HCT116 (cell line): Measurements from ENCODE around the gene EDNRA. TPM values are rescaled to one million over a fixed set of nuclear protein-coding genes. Genes with fewer than 3 reads are reported as not detected.

Source experiments
- ATAC-seq: fragments of 200-7000 bp; cut with Tn5 transposase; 2 replicates; pipeline ENCODE4 v1.9.1; 2020; ENCODE audit warnings: mild to moderate bottlenecking, moderate library complexity
- BruUV-seq: library from RNA; stranded (reverse); fragments of 400-500 nt; replicated peaks from 2 replicates; lab custom pipeline; 2021; lab: Mats Ljungman, UMichigan
- CTCF ChIA-PET: fragments of 300-600 bp; sonication (Branson Sonifier 250); formaldehyde crosslinking; loops from one replicate; lab custom pipeline; 2021; ENCODE audit warnings: antibody characterized with exemption; lab: Charles Lee
- POLR2A ChIA-PET: fragments of 300-600, 350-600 bp; sonication (Branson Sonifier 250); formaldehyde crosslinking; loops from one replicate; lab custom pipeline; 2021; ENCODE audit warnings: antibody characterized with exemption; lab: Charles Lee
- RAD21 ChIA-PET, 2 experiments: fragments of 300-600 bp; sonication (Branson Sonifier 250); formaldehyde crosslinking; loops; one replicate each; lab custom pipeline; 2023; ENCODE audit warnings: low total read pairs in 2 of 2; ENCODE audit not compliant: uncharacterized antibody in 2 of 2, unreplicated experiment in 2 of 2, low non-redundant PET in 1 of 2; lab: Charles Lee
- DNase-seq: peaks from one replicate; pipeline ENCODE4 v3.0.0-alpha.2; 2010; ENCODE audit warnings: low read depth, low spot score
- H2AFZ ChIP-seq: fragments of 200-600 bp; shearing (Covaris generic), sonication (generic); 2 replicates; pipeline ENCODE4 v1.6.1; 2017; ENCODE audit warnings: low read depth, mixed run types, mixed read lengths, antibody characterized with exemption, low read length; ENCODE audit not compliant: poor library complexity, severe bottlenecking
- H3K27ac ChIP-seq: 2 replicates; pipeline ENCODE4 v1.5.1; 2012; ENCODE audit warnings: low read depth, low read length
- H3K27me3 ChIP-seq: fragments of 200-600 bp; sonication (generic); 2 replicates; pipeline ENCODE4 v1.6.1; 2016; ENCODE audit warnings: mixed run types, low read length, mixed read lengths; ENCODE audit not compliant: insufficient read depth
- H3K36me3 ChIP-seq, 2 experiments: fragments of 200-500 bp in 1 of 2; fragments of 200-600 bp in 1 of 2; sonication (Bioruptor generic) in 1 of 2; sonication (generic) in 1 of 2; 2 replicates each; pipeline versions ENCODE4 v1.5.1 to v1.6.1; 2014 to 2016; ENCODE audit warnings: low read length in 2 of 2, inconsistent platforms in 1 of 2, mixed read lengths in 1 of 2, mixed run types in 1 of 2; ENCODE audit not compliant: insufficient read depth in 2 of 2, control insufficient read depth in 1 of 2
- H3K4me1 ChIP-seq, 2 experiments: fragments of 200-600 bp in 1 of 2; sonication (generic) in 1 of 2; 2 replicates each; pipeline versions ENCODE4 v1.5.1 to v1.6.1; 2012 to 2017; ENCODE audit warnings: low read length in 2 of 2, inconsistent platforms in 1 of 2, mild to moderate bottlenecking in 1 of 2, mixed read lengths in 1 of 2, mixed run types in 1 of 2, moderate library complexity in 1 of 2; ENCODE audit not compliant: insufficient read depth in 2 of 2, control insufficient read depth in 1 of 2
- H3K4me2 ChIP-seq: fragments of 200-600 bp; sonication (generic); 2 replicates; pipeline ENCODE4 v1.6.1; 2017; ENCODE audit warnings: mixed run types, low read length, mixed read lengths
- H3K4me3 ChIP-seq, 2 experiments: fragments of 200-600 bp in 1 of 2; sonication (generic) in 1 of 2; replicated peaks in 1 of 2; 2 replicates each; pipeline ENCODE4 v1.5.1; 2011 to 2016; ENCODE audit warnings: low read length in 2 of 2, control low read depth in 1 of 2, low read depth in 1 of 2, mild to moderate bottlenecking in 1 of 2, mixed read lengths in 1 of 2, mixed run types in 1 of 2
- H3K79me2 ChIP-seq: fragments of 200-600 bp; sonication (generic); 2 replicates; pipeline ENCODE4 v1.6.1; 2017; ENCODE audit warnings: mild to moderate bottlenecking, mixed run types, low read length, moderate library complexity, mixed read lengths; ENCODE audit not compliant: insufficient read depth
- H3K9ac ChIP-seq: fragments of 200-600 bp; sonication (generic); 2 replicates; pipeline ENCODE4 v1.6.1; 2016; ENCODE audit warnings: low read length, mixed read lengths
- H3K9me2 ChIP-seq: fragments of 200-600 bp; sonication (generic), shearing (Covaris generic); 2 replicates; pipeline ENCODE4 v1.6.1; 2017; ENCODE audit warnings: mixed run types, mild to moderate bottlenecking, moderate library complexity; ENCODE audit not compliant: insufficient read depth
- H3K9me3 ChIP-seq, 2 experiments: fragments of 200-500 bp in 1 of 2; fragments of 200-600 bp in 1 of 2; sonication (Bioruptor generic) in 1 of 2; sonication (generic) in 1 of 2; 2 replicates each; pipeline ENCODE4 v1.6.1; 2014 to 2017; ENCODE audit warnings: low read length in 2 of 2, mixed read lengths in 2 of 2, inconsistent platforms in 1 of 2, low read depth in 1 of 2, mild to moderate bottlenecking in 1 of 2, mixed run types in 1 of 2, moderate library complexity in 1 of 2; ENCODE audit not compliant: control insufficient read depth in 1 of 2, insufficient read depth in 1 of 2
- H4K20me1 ChIP-seq: fragments of 200-600 bp; sonication (generic), shearing (Covaris generic); 2 replicates; pipeline ENCODE4 v1.6.1; 2017; ENCODE audit warnings: mixed run types, mild to moderate bottlenecking, moderate library complexity; ENCODE audit not compliant: insufficient read depth
- CBX3 ChIP-seq: IDR thresholded peaks from 2 replicates; pipeline ENCODE4 v1.6.1; 2012; ENCODE audit warnings: low read depth
- CEBPB ChIP-seq: IDR thresholded peaks from 2 replicates; pipeline ENCODE4 v1.6.1; 2012; ENCODE audit warnings: low read depth
- CTCF ChIP-seq, 3 experiments: fragments of 200-600 bp in 1 of 3; sonication (generic) in 1 of 3; IDR thresholded peaks in 2 of 3; conservative IDR thresholded peaks in 1 of 3; 2 replicates each; pipeline ENCODE4 v1.5.1; 2012 to 2017; ENCODE audit warnings: low read depth in 2 of 3, low read length in 2 of 3, antibody characterized with exemption in 1 of 3, borderline replicate concordance in 1 of 3, control low read depth in 1 of 3, mild to moderate bottlenecking in 1 of 3, mixed read lengths in 1 of 3, mixed run types in 1 of 3, moderate library complexity in 1 of 3; ENCODE audit not compliant: insufficient read depth in 1 of 3
- ELF1 ChIP-seq: IDR thresholded peaks from 2 replicates; pipeline ENCODE4 v1.6.1; 2012; ENCODE audit warnings: low read depth, borderline replicate concordance
- EZH2phosphoT487 ChIP-seq: fragments of 200-600 bp; IDR thresholded peaks from 2 replicates; pipeline ENCODE4 v1.6.1; 2018; ENCODE audit warnings: antibody characterized with exemption, borderline replicate concordance
- FOSL1 ChIP-seq: IDR thresholded peaks from 2 replicates; pipeline ENCODE4 v1.6.1; 2012; ENCODE audit warnings: low read depth
- POLR2A ChIP-seq: IDR thresholded peaks from 2 replicates; pipeline ENCODE4 v1.7.0; 2011; ENCODE audit warnings: borderline replicate concordance; ENCODE audit not compliant: insufficient read depth, insufficient read length; ENCODE audit errors: extremely low read depth
- RAD21 ChIP-seq: IDR thresholded peaks from 2 replicates; pipeline ENCODE4 v1.6.1; 2012; ENCODE audit warnings: low read depth, mild to moderate bottlenecking
- SIN3A ChIP-seq: IDR thresholded peaks from 2 replicates; pipeline ENCODE4 v1.6.1; 2012; ENCODE audit warnings: low read depth
- TCF7L2 ChIP-seq: IDR thresholded peaks from 2 replicates; pipeline ENCODE4 v1.7.0; 2011; ENCODE audit warnings: borderline replicate concordance, inconsistent platforms; ENCODE audit not compliant: insufficient read depth, insufficient read length; ENCODE audit errors: extremely low read depth
- YY1 ChIP-seq: IDR thresholded peaks from 2 replicates; pipeline ENCODE4 v1.6.1; 2011; ENCODE audit warnings: low read length, low read depth, moderate library complexity, mild to moderate bottlenecking; ENCODE audit not compliant: insufficient replicate concordance; ENCODE audit errors: extremely low read depth
- ZFX ChIP-seq: fragments of 450-650 bp; IDR thresholded peaks from 2 replicates; pipeline ENCODE4 v1.6.1; 2017
- intact Hi-C: fragments of 100-400 bp; cut with micrococcal nuclease; formaldehyde crosslinking; loops from 2 replicates; pipeline ENCODE4 v1.10.0; 2022
- total RNA-seq: library from RNA; stranded (reverse); gene quantifications from one replicate; pipeline ENCODE4 v1.2.1, GENCODE V29; 2021; ENCODE audit not compliant: unreplicated experiment
- TF ChIP-seq, protein P1 (sequence below): IDR thresholded peaks from 2 replicates; pipeline ENCODE4 v1.6.1; 2012
- TF ChIP-seq, protein P2 (sequence below): IDR thresholded peaks from 2 replicates; pipeline ENCODE4 v1.6.1; 2011; ENCODE audit warnings: mild to moderate bottlenecking, low read length, moderate library complexity; ENCODE audit not compliant: insufficient replicate concordance; ENCODE audit errors: extremely low read depth

Gene EDNRA
- total RNA-seq, 1 experiment from 2014 or later: 2.0 TPM

DNA sequence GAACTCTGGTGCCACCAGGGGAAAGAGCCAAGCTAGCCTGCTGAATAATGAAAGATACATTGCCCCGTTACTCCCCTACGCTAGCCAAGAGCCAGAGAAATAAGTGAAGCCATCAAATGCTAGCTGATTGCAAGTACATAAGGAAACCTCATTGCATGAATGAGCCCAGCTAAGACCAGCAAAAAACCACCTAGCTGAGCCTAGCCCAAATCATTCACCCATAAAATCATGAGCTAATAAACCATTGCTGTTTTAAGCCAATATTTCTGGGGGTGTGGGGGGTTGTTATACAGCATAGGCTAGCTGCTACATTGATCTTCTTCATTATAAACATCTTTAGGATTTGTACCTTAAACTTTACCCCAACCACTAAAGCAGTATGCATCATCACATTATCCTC is 15.4 kb upstream of the EDNRA start:
- ChIA-PET CTCF (no interaction called here), RAD21 (interaction anchor here in 1 of 2 experiments (0.6 kb wide), 1 partner anchor 12 kb away, joined by 3 read pairs; no protein-coding TSS in a partner anchor), POLR2A (no interaction called here)
- H3K4me2 ChIP-seq: no peak overlapping the region
- H2AFZ ChIP-seq: no peak overlapping the region
- no peak overlapping the region for H3K27ac ChIP-seq
- H4K20me1 ChIP-seq: no peaks in the 10 kb centered on the region
- H3K9me2 ChIP-seq: no peaks in the 10 kb centered on the region
- no peak for DNase-seq
- no peaks in the 10 kb centered on the region for H3K79me2 ChIP-seq
- TF ChIP-seq SIN3A (no peak), EZH2phosphoT487 (no peak), CBX3 (no peak), POLR2A (no peak), RAD21 (no peak)
- TF ChIP-seq, protein P1, sequence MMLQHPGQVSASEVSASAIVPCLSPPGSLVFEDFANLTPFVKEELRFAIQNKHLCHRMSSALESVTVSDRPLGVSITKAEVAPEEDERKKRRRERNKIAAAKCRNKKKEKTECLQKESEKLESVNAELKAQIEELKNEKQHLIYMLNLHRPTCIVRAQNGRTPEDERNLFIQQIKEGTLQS: no peak
- TF ChIP-seq, all 23 proteins: peak for 0
- Histone ChIP-seq H3K27me3 (no peaks in the 10 kb centered on the region), H3K4me1 (no peaks in the 10 kb centered on the region), H3K9me3 (no peaks in the 10 kb centered on the region), H3K9ac (no peak overlapping the region), H3K36me3 (no peaks in the 10 kb centered on the region), H3K4me3 (no peak overlapping the region)
- no peak for ATAC-seq
- intact Hi-C loops: no loop called here
- BruUV-seq: no TSS peak

DNA sequence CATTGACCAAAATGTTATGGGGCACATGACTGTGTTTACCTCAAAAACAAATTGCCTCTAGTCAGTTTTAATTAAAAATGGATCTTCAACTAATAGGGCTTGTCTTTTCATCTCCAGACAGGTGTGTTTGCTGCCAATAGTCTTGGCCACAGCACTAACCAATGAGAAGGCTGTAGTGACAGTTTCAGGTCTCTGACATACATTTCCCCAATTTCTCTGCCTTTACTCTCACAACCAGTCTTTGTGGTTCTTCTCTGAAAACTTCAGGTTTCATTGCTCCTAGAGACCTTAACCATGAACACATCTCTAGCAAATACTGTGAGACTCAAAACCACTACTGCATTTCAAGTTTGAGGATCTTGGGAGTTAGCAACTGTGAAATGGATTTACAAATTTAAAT is 3.5 kb upstream of the EDNRA start:
- no peak for ATAC-seq
- intact Hi-C loops: no loop called here
- RAD21 ChIA-PET: no interaction called here

More for the DNA sequence above, 3.5 kb upstream of the EDNRA start:
- H3K9ac ChIP-seq: no peak overlapping the region
- no peak for DNase-seq
- H3K36me3 ChIP-seq: no peaks in the 10 kb centered on the region
- TF ChIP-seq, protein P2, sequence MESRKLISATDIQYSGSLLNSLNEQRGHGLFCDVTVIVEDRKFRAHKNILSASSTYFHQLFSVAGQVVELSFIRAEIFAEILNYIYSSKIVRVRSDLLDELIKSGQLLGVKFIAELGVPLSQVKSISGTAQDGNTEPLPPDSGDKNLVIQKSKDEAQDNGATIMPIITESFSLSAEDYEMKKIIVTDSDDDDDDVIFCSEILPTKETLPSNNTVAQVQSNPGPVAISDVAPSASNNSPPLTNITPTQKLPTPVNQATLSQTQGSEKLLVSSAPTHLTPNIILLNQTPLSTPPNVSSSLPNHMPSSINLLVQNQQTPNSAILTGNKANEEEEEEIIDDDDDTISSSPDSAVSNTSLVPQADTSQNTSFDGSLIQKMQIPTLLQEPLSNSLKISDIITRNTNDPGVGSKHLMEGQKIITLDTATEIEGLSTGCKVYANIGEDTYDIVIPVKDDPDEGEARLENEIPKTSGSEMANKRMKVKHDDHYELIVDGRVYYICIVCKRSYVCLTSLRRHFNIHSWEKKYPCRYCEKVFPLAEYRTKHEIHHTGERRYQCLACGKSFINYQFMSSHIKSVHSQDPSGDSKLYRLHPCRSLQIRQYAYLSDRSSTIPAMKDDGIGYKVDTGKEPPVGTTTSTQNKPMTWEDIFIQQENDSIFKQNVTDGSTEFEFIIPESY: no peak
- no peak for TF ChIP-seq ELF1
- no peak for TF ChIP-seq CTCF (IDR thresholded peaks at IDR 0.05 in 2 of 3, conservative IDR thresholded peaks at IDR 0.05 in 1 of 3; ENCODE audit: borderline replicate concordance in 1 of 3, insufficient read depth in 1 of 3, low read depth in 2 of 3, low read length in 2 of 3)
- TF ChIP-seq, protein P1: no peak
- TF ChIP-seq SIN3A: no peak
- TF ChIP-seq YY1: no peak
- no peak for TF ChIP-seq FOSL1
- TF ChIP-seq CBX3: no peak
- TF ChIP-seq CEBPB: no peak
- no peak for TF ChIP-seq TCF7L2
- no peak for TF ChIP-seq ZFX
- TF ChIP-seq EZH2phosphoT487: no peak
- peaks cover 0 to 2% of the 10 kb centered on the region in 2 experiments; a peak in 1 of 4 replicates for H3K4me1 ChIP-seq
- no peaks in the 10 kb centered on the region for H3K27me3 ChIP-seq
- H3K4me3 ChIP-seq: no peak overlapping the region
- no peak overlapping the region for H2AFZ ChIP-seq
- H3K9me2 ChIP-seq: no peaks in the 10 kb centered on the region
- CTCF ChIA-PET: no interaction called here
- H3K79me2 ChIP-seq: no peaks in the 10 kb centered on the region
- H4K20me1 ChIP-seq: no peaks in the 10 kb centered on the region
- H3K9me3 ChIP-seq: no peaks in the 10 kb centered on the region
- BruUV-seq: no TSS peak
- no peak overlapping the region for H3K4me2 ChIP-seq
- POLR2A ChIA-PET: no interaction called here
- no peak overlapping the region for H3K27ac ChIP-seq
